ENCODE measurements around the gene PDLIM5.
"Not testable (repeated sequence)": the region's sequence is repeated elsewhere in the genome, so short reads cannot be mapped to it uniquely, and the experiment has no call there.

PDLIM5 gene

GRCh38 chr4:94469221-94469784 is 17.6 kb downstream of the PDLIM5 start:
- Histone ChIP-seq H3K4me3 (replicated peaks; ENCODE audit: low read depth, low read length) (no peak overlapping the region), H3K36me3 (ENCODE audit: control insufficient read depth, insufficient read depth, low read length) (no peaks in the 10 kb centered on the region), H3K27me3 (replicated peaks; ENCODE audit: control insufficient read depth, insufficient read depth, low read length) (no peaks in the 10 kb centered on the region)
- TF ChIP-seq, protein P1, sequence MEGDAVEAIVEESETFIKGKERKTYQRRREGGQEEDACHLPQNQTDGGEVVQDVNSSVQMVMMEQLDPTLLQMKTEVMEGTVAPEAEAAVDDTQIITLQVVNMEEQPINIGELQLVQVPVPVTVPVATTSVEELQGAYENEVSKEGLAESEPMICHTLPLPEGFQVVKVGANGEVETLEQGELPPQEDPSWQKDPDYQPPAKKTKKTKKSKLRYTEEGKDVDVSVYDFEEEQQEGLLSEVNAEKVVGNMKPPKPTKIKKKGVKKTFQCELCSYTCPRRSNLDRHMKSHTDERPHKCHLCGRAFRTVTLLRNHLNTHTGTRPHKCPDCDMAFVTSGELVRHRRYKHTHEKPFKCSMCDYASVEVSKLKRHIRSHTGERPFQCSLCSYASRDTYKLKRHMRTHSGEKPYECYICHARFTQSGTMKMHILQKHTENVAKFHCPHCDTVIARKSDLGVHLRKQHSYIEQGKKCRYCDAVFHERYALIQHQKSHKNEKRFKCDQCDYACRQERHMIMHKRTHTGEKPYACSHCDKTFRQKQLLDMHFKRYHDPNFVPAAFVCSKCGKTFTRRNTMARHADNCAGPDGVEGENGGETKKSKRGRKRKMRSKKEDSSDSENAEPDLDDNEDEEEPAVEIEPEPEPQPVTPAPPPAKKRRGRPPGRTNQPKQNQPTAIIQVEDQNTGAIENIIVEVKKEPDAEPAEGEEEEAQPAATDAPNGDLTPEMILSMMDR (IDR thresholded peaks at IDR 0.05; ENCODE audit: insufficient read depth, low read length, poor library complexity, severe bottlenecking) = no peak
- DNase-seq (ENCODE audit: extremely low read depth, insufficient read length) = no peak

GRCh38 chr4:94470132-94470531 is 18.4 kb downstream of the PDLIM5 start:
- H3K27me3 ChIP-seq (replicated peaks; ENCODE audit: control insufficient read depth, insufficient read depth, low read length) = no peaks in the 10 kb centered on the region
- no peak for DNase-seq (ENCODE audit: extremely low read depth, insufficient read length)
- H3K4me3 ChIP-seq (replicated peaks; ENCODE audit: low read depth, low read length) = no peak overlapping the region
- no peaks in the 10 kb centered on the region for H3K36me3 ChIP-seq (ENCODE audit: control insufficient read depth, insufficient read depth, low read length)
- TF ChIP-seq, protein P1 (IDR thresholded peaks at IDR 0.05; ENCODE audit: insufficient read depth, low read length, poor library complexity, severe bottlenecking) = no peak

- H3K36me3 ChIP-seq (ENCODE audit: control insufficient read depth, insufficient read depth, low read length); DNase-seq (ENCODE audit: extremely low read depth, insufficient read length); H3K27me3 ChIP-seq (replicated peaks; ENCODE audit: control insufficient read depth, insufficient read depth, low read length); H3K4me3 ChIP-seq (replicated peaks; ENCODE audit: low read depth, low read length): not testable (repeated sequence)
Measured at GRCh38 chr4:94470782-94471181, 19.0 kb downstream of the PDLIM5 start.

GRCh38 chr4:94472056-94472826 is 20.5 kb downstream of the PDLIM5 start:
- no peak for DNase-seq (ENCODE audit: extremely low read depth, insufficient read length)
- Histone ChIP-seq H3K36me3 (ENCODE audit: control insufficient read depth, insufficient read depth, low read length) (no peaks in the 10 kb centered on the region), H3K4me3 (replicated peaks; ENCODE audit: low read depth, low read length) (no peak overlapping the region), H3K27me3 (replicated peaks; ENCODE audit: control insufficient read depth, insufficient read depth, low read length) (no peaks in the 10 kb centered on the region)
- TF ChIP-seq, protein P1 (IDR thresholded peaks at IDR 0.05; ENCODE audit: insufficient read depth, low read length, poor library complexity, severe bottlenecking) = no peak

DNA sequence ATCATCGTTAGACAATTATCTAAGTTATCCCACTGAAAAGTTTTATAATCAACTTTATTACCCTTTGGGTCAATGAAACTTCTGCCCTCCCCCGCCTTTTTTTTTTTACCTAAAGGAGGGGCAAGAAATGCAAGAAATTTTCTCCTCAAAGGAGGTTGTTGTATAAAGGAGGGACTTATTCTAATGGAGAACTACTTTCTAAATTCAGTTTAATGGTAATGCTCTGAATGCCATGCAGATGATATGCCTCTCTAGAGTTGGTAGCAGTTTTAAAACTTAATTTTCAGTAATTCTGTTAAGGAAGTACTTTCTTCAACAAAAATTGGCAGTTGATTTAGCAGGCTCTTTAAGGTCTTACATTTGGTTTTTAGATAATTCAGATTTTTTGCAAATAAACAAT is 23.3 kb downstream of the PDLIM5 start:
- Histone ChIP-seq H3K4me3 (replicated peaks; ENCODE audit: low read depth, low read length) (no peak overlapping the region), H3K36me3 (ENCODE audit: control insufficient read depth, insufficient read depth, low read length) (no peaks in the 10 kb centered on the region), H3K27me3 (replicated peaks; ENCODE audit: control insufficient read depth, insufficient read depth, low read length) (no peaks in the 10 kb centered on the region)
- TF ChIP-seq, protein P1 (IDR thresholded peaks at IDR 0.05; ENCODE audit: insufficient read depth, low read length, poor library complexity, severe bottlenecking) = no peak
- no peak for DNase-seq (ENCODE audit: extremely low read depth, insufficient read length)

DNA sequence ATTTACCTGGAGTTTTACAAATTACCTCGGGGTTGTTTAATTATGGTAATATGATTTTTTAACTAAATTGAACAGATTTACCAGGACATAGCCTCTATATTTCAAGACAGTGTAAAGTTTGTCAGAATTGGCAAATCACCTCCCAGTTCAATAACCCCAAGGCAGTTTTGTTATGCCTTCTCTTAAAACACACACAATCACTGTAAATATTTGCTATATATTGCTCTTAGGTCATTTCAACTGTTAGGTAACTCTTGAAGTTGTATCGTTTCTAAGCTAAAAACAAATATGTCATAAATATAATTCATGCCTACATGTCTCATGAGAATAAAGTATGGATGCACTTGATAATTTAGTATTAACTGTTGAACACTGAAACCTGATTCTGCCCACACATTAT is 24.1 kb downstream of the PDLIM5 start:
- TF ChIP-seq, protein P1 (IDR thresholded peaks at IDR 0.05; ENCODE audit: insufficient read depth, low read length, poor library complexity, severe bottlenecking) = no peak

More for the DNA sequence above, 24.1 kb downstream of the PDLIM5 start:
- Histone ChIP-seq H3K4me3 (replicated peaks; ENCODE audit: low read depth, low read length) (no peak overlapping the region), H3K36me3 (ENCODE audit: control insufficient read depth, insufficient read depth, low read length) (no peaks in the 10 kb centered on the region), H3K27me3 (replicated peaks; ENCODE audit: control insufficient read depth, insufficient read depth, low read length) (no peaks in the 10 kb centered on the region)
- no peak for DNase-seq (ENCODE audit: extremely low read depth, insufficient read length)
